CD8-positive, alpha-beta memory T cell (primary cell): ENCODE results near the gene DUSP16. TPM values are rescaled to one million over a fixed set of nuclear protein-coding genes. Genes with fewer than 3 reads are reported as not detected.
A peak's percentile ranks its signal among the peaks of the same experiment; 100 is the strongest.

Source experiments
- CTCF ChIA-PET: fragments of 350-600 bp; sonication (Branson Sonifier 250); formaldehyde crosslinking; loops from one replicate; lab custom pipeline; 2021; ENCODE audit warnings: antibody characterized with exemption; lab: Charles Lee
- POLR2A ChIA-PET: fragments of 350-600 bp; sonication (Branson Sonifier 250); formaldehyde crosslinking; loops from one replicate; lab custom pipeline; 2021; ENCODE audit warnings: antibody characterized with exemption; lab: Charles Lee
- DNase-seq, 5 donors: peaks; one replicate each; pipeline versions ENCODE4 v3.0.0 to v3.0.0-alpha.2; 2020 to 2022; ENCODE audit warnings: mixed read lengths in 1 of 5
- H3K27ac ChIP-seq: one replicate; pipeline ENCODE4 v1.7.0; 2013; ENCODE audit warnings: low read depth, mild to moderate bottlenecking, low read length, moderate library complexity
- H3K27me3 ChIP-seq: 2 replicates; pipeline ENCODE4 v1.7.0; 2013; ENCODE audit warnings: low read length, mild to moderate bottlenecking; ENCODE audit not compliant: insufficient read depth, poor library complexity, severe bottlenecking
- H3K36me3 ChIP-seq: 2 replicates; pipeline ENCODE4 v1.7.0; 2013; ENCODE audit warnings: mild to moderate bottlenecking, low read length, moderate library complexity; ENCODE audit not compliant: insufficient read depth
- H3K4me1 ChIP-seq: 2 replicates; pipeline ENCODE4 v1.7.0; 2013; ENCODE audit warnings: mild to moderate bottlenecking, low read length, moderate library complexity; ENCODE audit not compliant: insufficient read depth
- H3K4me3 ChIP-seq: 2 replicates; pipeline ENCODE4 v1.7.0; 2013; ENCODE audit warnings: mild to moderate bottlenecking, low read length
- H3K9me3 ChIP-seq: 2 replicates; pipeline ENCODE4 v1.7.0; 2013; ENCODE audit warnings: mild to moderate bottlenecking, low read length
- H3K27ac Mint-ChIP-seq, 8 donors: one replicate each; pipeline ENCODE4 v1.8.0; 2020 to 2021; ENCODE audit warnings: mixed read lengths in 8 of 8, mild to moderate bottlenecking in 6 of 8, inconsistent platforms in 3 of 8, moderate library complexity in 3 of 8
- H3K27me3 Mint-ChIP-seq, 2 donors: one replicate each; pipeline ENCODE4 v1.8.0; 2020 to 2021; ENCODE audit warnings: mixed read lengths in 2 of 2, mild to moderate bottlenecking in 1 of 2, moderate library complexity in 1 of 2
- H3K36me3 Mint-ChIP-seq, 3 donors: one replicate each; pipeline ENCODE4 v1.8.0; 2020 to 2021; ENCODE audit warnings: mixed read lengths in 3 of 3, inconsistent platforms in 1 of 3, mild to moderate bottlenecking in 1 of 3
- H3K4me1 Mint-ChIP-seq, 3 donors: one replicate each; pipeline ENCODE4 v1.8.0; 2020 to 2021; ENCODE audit warnings: mixed read lengths in 3 of 3, inconsistent platforms in 1 of 3, mild to moderate bottlenecking in 1 of 3
- H3K4me3 Mint-ChIP-seq, 7 donors: one replicate each; pipeline ENCODE4 v1.8.0; 2020 to 2021; ENCODE audit warnings: mixed read lengths in 7 of 7, mild to moderate bottlenecking in 6 of 7, moderate library complexity in 4 of 7, inconsistent platforms in 2 of 7
- H3K9me3 Mint-ChIP-seq, 5 donors: one replicate each; pipeline ENCODE4 v1.8.0; 2020 to 2022; ENCODE audit warnings: mixed read lengths in 5 of 5, mild to moderate bottlenecking in 3 of 5, moderate library complexity in 2 of 5, inconsistent platforms in 1 of 5
- polyA plus RNA-seq: library from polyadenylated mRNA; unstranded; fragments of 300-500 nt; fragmentation: Illumina TruSeq; gene quantifications from one replicate; pipeline ENCODE4 v1.2.3, GENCODE V29; 2021
- total RNA-seq, 2 experiments: library from RNA; stranded (reverse); gene quantifications; one replicate each; pipeline ENCODE4 v1.2.3, GENCODE V29; 2021

DUSP16 gene
- total and polyA plus RNA-seq, 3 experiments from 2014 or later: 10.3 to 41.2 (median 37.5) TPM

DNA sequence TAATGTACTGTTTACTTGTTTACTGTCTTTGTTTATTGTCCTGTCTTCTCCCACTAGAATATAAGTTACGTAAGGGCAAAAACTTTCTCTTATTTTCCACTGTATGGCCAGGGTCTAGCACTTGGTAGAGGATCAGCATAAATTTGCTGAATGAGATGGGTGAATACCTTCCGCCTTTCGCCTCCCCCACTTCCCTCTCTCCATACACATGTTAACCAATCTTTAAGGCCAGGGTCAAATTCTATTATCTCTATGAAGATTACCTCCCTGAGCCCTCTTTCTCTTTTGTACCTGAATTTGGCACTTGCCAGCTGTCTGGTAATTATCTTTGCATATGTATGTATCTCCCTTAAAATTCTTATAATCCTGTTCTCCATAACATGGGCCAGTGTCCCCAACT lies 4.9 kb downstream of the DUSP16 start:
- no peaks in the 10 kb centered on the region for H3K27me3 ChIP-seq
- H3K36me3 ChIP-seq: no peaks in the 10 kb centered on the region
- Mint-ChIP-seq H3K27ac (peak overlapping the region in 5 of 8 donors; percentile 24 to 76 (median 33)), H3K4me3 (peak overlapping the region; percentile 2 to 86 (median 28)), H3K27me3 (peaks cover 0 to 4% of the 10 kb centered on the region in 2 donors), H3K4me1 (peaks cover 40 to 55% (median 48%) of the 10 kb centered on the region in 3 donors), H3K9me3 (no peaks in the 10 kb centered on the region), H3K36me3 (peaks cover 3 to 38% (median 12%) of the 10 kb centered on the region in 3 donors)
- no peak for DNase-seq
- H3K4me3 ChIP-seq: no peak overlapping the region
- POLR2A ChIA-PET: no interaction called here
- no peak overlapping the region for H3K27ac ChIP-seq
- no peaks in the 10 kb centered on the region for H3K9me3 ChIP-seq
- peaks cover 16% of the 10 kb centered on the region for H3K4me1 ChIP-seq
- CTCF ChIA-PET: interaction anchor here (1.7 kb wide), 1 partner anchor 181 kb away, joined by 10 read pairs; no protein-coding TSS in a partner anchor

DNA sequence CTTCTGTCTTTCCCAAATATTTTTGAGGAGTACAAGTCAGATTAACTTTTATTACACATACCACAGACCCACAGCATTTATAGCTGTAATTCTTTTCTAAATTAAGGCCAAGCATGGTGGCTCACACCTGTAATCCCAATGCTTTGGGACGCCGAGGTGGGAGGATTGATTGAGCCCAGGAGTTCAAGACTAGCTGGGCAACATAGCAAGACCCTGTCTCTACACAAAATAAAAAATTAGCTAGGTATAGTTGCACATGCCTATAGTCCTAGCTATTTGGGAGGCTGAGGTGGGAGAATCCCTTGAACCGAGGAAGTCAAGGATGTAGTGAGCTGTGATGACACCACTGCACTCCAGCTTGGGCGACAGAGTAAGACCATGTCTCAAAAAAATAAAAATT lies 7.0 kb downstream of the DUSP16 start:
- Histone ChIP-seq H3K4me3 (no peak overlapping the region), H3K27me3 (no peaks in the 10 kb centered on the region), H3K27ac (no peak overlapping the region), H3K9me3 (no peaks in the 10 kb centered on the region), H3K36me3 (no peaks in the 10 kb centered on the region), H3K4me1 (peaks cover 14% of the 10 kb centered on the region)
- Mint-ChIP-seq H3K9me3 (no peaks in the 10 kb centered on the region), H3K27me3 (peaks cover 0 to 1% of the 10 kb centered on the region in 2 donors), H3K36me3 (peaks cover 3 to 39% (median 13%) of the 10 kb centered on the region in 3 donors), H3K4me3 (peak overlapping the region in 1 of 7 donors; percentile 40), H3K4me1 (peaks cover 40 to 64% (median 56%) of the 10 kb centered on the region in 3 donors), H3K27ac (no peak overlapping the region)
- CTCF ChIA-PET: interaction anchor here (0.9 to 1.9 kb wide), 2 partner anchors 182 to 199 kb away, joined by 3 to 6 read pairs; partner anchors contain the start of gene BORCS5
- POLR2A ChIA-PET: no interaction called here
- no peak for DNase-seq

DNA sequence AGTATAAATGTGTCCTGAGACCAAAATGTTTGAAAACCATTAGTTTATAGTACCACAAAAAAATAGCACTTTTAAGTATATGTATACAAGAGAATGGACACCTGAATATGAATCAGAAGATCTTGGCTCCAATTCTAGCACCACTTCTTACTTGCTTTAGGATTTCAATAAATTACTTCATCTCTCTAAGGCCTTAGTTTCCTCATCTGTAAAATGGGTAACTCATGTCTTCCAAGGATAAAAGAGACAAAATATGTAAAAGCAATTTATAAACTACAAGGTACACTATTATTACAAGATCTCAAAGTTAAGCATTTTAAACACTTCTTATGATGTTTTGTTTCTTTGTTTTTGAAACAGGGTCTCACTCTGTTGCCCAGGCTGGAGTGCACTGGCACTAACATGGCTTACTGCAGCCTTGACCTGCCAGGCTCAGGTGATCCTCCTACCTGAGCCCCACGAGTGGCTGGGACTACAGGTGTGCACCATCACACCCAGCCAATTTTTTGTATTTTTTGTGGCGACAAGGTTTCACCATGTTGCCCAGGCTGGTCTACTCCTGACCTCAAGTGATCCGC lies 9.4 kb downstream of the DUSP16 start:
- no peaks in the 10 kb centered on the region for H3K9me3 ChIP-seq
- no peak for DNase-seq
- H3K27ac ChIP-seq: no peak overlapping the region
- no peak overlapping the region for H3K4me3 Mint-ChIP-seq
- H3K27me3 ChIP-seq: no peaks in the 10 kb centered on the region
- H3K36me3 ChIP-seq: no peaks in the 10 kb centered on the region
- peaks cover 3 to 39% (median 19%) of the 10 kb centered on the region in 3 donors for H3K36me3 Mint-ChIP-seq
- CTCF ChIA-PET: no interaction called here
- H3K4me1 ChIP-seq: no peaks in the 10 kb centered on the region
- H3K27me3 Mint-ChIP-seq: no peaks in the 10 kb centered on the region
- H3K4me1 Mint-ChIP-seq: peaks cover 34 to 57% (median 51%) of the 10 kb centered on the region in 3 donors
- H3K27ac Mint-ChIP-seq: peak overlapping the region in 2 of 8 donors; percentile 17 to 26
- POLR2A ChIA-PET: interaction anchor here (0.6 kb wide), 1 partner anchor 154 kb away, joined by 5 read pairs; no protein-coding TSS in a partner anchor
- no peaks in the 10 kb centered on the region for H3K9me3 Mint-ChIP-seq
- no peak overlapping the region for H3K4me3 ChIP-seq

DNA sequence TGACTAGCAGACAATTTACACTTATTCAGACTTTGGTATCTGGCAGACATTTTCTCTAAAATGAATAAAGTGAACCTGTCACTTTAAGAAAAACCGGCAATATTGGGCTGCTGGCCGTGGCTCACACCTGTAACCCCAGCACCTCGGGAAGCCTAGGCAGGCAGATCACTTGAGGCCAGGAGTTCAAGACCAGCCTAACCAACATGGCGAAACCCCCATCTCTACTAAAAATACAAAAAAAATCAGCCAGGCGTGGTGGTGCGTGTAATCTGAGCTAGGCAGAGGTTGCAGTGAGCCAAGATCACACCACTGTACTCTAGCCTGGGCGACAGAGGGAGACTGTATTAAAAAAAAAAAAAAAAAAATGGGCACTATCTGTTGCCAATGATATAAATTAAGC lies 11.5 kb downstream of the DUSP16 start:
- Histone ChIP-seq H3K27me3 (no peaks in the 10 kb centered on the region), H3K36me3 (no peaks in the 10 kb centered on the region), H3K9me3 (no peaks in the 10 kb centered on the region), H3K4me1 (no peaks in the 10 kb centered on the region), H3K4me3 (no peak overlapping the region), H3K27ac (no peak overlapping the region)
- POLR2A ChIA-PET: interaction anchor here (0.7 kb wide), 1 partner anchor 161 kb away, joined by 3 read pairs; no protein-coding TSS in a partner anchor
- H3K9me3 Mint-ChIP-seq: no peaks in the 10 kb centered on the region
- peaks cover 3 to 34% (median 13%) of the 10 kb centered on the region in 3 donors for H3K36me3 Mint-ChIP-seq
- CTCF ChIA-PET: no interaction called here
- H3K4me1 Mint-ChIP-seq: peaks cover 29 to 52% (median 42%) of the 10 kb centered on the region in 3 donors
- H3K4me3 Mint-ChIP-seq: no peak overlapping the region
- DNase-seq: no peak
- peak overlapping the region in 4 of 8 donors; percentile 17 to 52 (median 30) for H3K27ac Mint-ChIP-seq
- no peaks in the 10 kb centered on the region for H3K27me3 Mint-ChIP-seq

DNA sequence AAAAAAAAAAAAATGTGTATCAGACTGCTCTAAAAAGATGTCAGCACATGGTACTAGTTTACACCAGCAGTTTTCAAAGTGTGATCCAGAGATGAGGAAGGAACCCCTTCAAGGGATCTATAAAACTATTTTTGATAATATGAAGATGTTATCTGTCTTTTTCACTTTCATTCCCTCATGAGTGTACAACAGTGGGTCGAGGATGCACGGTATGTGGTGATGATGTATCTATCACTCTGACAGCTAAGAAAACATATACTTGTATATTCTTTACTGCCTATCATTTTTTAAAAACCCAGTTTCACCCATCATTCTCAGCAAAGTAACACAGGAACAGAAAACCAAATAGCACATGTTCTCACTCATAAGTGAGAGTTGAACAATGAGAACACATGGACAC lies 12.4 kb downstream of the DUSP16 start:
- no peaks in the 10 kb centered on the region for H3K4me1 ChIP-seq
- ChIA-PET CTCF (no interaction called here), POLR2A (no interaction called here)
- Mint-ChIP-seq H3K4me1 (peaks cover 27 to 47% (median 38%) of the 10 kb centered on the region in 3 donors), H3K27ac (peak overlapping the region in 2 of 8 donors; percentile 48 to 55), H3K27me3 (no peaks in the 10 kb centered on the region), H3K9me3 (no peaks in the 10 kb centered on the region), H3K36me3 (peaks cover 3 to 34% (median 13%) of the 10 kb centered on the region in 3 donors), H3K4me3 (no peak overlapping the region)
- no peaks in the 10 kb centered on the region for H3K36me3 ChIP-seq
- no peak overlapping the region for H3K4me3 ChIP-seq
- H3K27me3 ChIP-seq: no peaks in the 10 kb centered on the region
- no peak for DNase-seq
- no peak overlapping the region for H3K27ac ChIP-seq
- no peaks in the 10 kb centered on the region for H3K9me3 ChIP-seq

DNA sequence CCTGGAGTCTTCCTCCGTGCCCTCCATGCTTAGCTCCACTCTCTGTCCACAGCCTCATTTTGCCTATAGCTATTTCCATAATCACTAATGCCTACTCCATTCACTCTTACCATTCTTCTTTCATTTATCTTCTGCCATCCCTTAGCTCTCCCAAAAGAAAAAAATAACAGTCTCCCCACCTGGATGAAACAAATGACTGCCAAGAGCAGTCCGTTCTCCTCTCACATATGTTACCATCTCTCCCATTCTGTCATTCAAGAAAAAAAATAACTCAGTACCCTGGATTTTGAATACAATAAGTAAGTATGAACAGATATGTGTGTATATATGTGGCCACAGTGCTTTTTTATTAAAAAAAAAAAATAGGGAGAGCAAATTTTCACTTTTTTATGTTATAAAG lies 13.2 kb downstream of the DUSP16 start:
- Histone ChIP-seq H3K4me1 (no peaks in the 10 kb centered on the region), H3K36me3 (no peaks in the 10 kb centered on the region), H3K27me3 (no peaks in the 10 kb centered on the region), H3K9me3 (no peaks in the 10 kb centered on the region), H3K27ac (no peak overlapping the region), H3K4me3 (no peak overlapping the region)
- ChIA-PET CTCF (interaction anchor here (1.3 to 1.6 kb wide), 2 partner anchors 21 to 26 kb away, joined by 3 to 5 read pairs; no protein-coding TSS in a partner anchor), POLR2A (interaction anchor here (0.6 kb wide), 1 partner anchor 64 kb away, joined by 3 read pairs; no protein-coding TSS in a partner anchor)
- Mint-ChIP-seq H3K27me3 (no peaks in the 10 kb centered on the region), H3K4me1 (peaks cover 21 to 38% (median 35%) of the 10 kb centered on the region in 3 donors), H3K36me3 (peaks cover under 1 to 28% (median 8%) of the 10 kb centered on the region in 3 donors), H3K9me3 (no peaks in the 10 kb centered on the region), H3K4me3 (peak overlapping the region in 1 of 7 donors; percentile 25), H3K27ac (peak overlapping the region in 3 of 8 donors; percentile 8 to 72 (median 10))
- DNase-seq: no peak

DNA sequence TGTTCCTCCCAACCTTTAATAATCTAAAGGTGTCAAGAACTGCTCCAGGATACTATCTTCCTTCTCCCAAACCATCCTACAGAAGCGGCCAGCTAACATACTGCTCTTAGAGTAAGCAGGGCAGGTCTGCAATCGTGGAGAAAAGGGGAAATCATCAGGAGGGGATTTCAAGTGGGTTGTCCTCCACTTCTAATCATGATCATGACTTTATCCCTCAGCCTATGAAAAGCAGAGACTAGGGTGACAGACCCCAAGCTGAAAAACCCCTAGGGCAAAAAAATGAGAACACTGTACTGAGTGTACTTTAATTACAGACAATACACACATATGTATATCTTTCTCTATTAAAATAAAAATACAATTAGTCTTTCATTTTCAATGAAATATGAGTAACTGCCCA lies 13.9 kb downstream of the DUSP16 start:
- Mint-ChIP-seq H3K4me3 (no peak overlapping the region), H3K9me3 (no peaks in the 10 kb centered on the region), H3K27me3 (no peaks in the 10 kb centered on the region), H3K36me3 (peaks cover 0 to 26% (median 7%) of the 10 kb centered on the region in 3 donors), H3K4me1 (peaks cover 23 to 42% (median 41%) of the 10 kb centered on the region in 3 donors), H3K27ac (peak overlapping the region in 4 of 8 donors; percentile 47 to 84 (median 72))
- POLR2A ChIA-PET: interaction anchor here (1.2 kb wide), 1 partner anchor 74 kb away, joined by 3 read pairs; no protein-coding TSS in a partner anchor
- CTCF ChIA-PET: interaction anchor here (0.7 to 1.6 kb wide), 4 partner anchors 20 to 169 kb away, joined by 3 to 5 read pairs (median 3); no protein-coding TSS in a partner anchor
- no peak for DNase-seq
- no peaks in the 10 kb centered on the region for H3K36me3 ChIP-seq
- H3K9me3 ChIP-seq: no peaks in the 10 kb centered on the region
- no peaks in the 10 kb centered on the region for H3K4me1 ChIP-seq
- no peak overlapping the region for H3K4me3 ChIP-seq
- H3K27ac ChIP-seq: no peak overlapping the region
- no peaks in the 10 kb centered on the region for H3K27me3 ChIP-seq

DNA sequence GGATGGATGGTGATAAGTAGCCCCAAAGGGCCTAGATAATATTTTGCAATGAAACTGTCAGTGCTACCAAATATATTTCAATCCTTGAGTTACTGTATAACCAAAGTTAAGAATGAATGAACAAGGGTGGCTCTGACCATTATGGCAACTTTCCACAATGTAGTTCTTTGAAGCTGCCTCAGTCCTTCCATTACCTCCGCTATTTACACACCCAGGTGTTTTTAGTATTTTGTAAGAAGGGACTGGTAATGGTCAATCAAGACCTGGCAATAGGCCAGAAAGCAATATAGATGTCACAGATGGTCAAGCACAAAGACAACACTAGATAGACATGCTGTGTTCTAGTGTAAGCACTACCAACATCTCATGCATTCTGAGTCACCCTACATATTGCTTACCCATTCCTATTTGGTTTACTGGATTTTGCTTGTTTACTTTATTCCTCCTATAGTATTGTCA lies 16.3 kb downstream of the DUSP16 start:
- no peak overlapping the region for H3K4me3 Mint-ChIP-seq
- no peak overlapping the region for H3K4me3 ChIP-seq

More for the DNA sequence above, 16.3 kb downstream of the DUSP16 start:
- Mint-ChIP-seq H3K36me3 (peaks cover 6 to 19% (median 10%) of the 10 kb centered on the region in 3 donors), H3K27me3 (no peaks in the 10 kb centered on the region), H3K4me1 (peaks cover 26 to 45% (median 40%) of the 10 kb centered on the region in 3 donors), H3K27ac (peak overlapping the region in 1 of 8 donors; percentile 24), H3K9me3 (no peaks in the 10 kb centered on the region)
- ChIA-PET POLR2A (no interaction called here), CTCF (interaction anchor here (0.8 kb wide), 1 partner anchor 189 kb away, joined by 3 read pairs; the partner anchor contains the start of gene BORCS5)
- no peaks in the 10 kb centered on the region for H3K9me3 ChIP-seq
- no peaks in the 10 kb centered on the region for H3K36me3 ChIP-seq
- DNase-seq: no peak
- no peaks in the 10 kb centered on the region for H3K27me3 ChIP-seq
- peaks cover 2% of the 10 kb centered on the region for H3K4me1 ChIP-seq
- H3K27ac ChIP-seq: no peak overlapping the region
